KMS-11 (cell line): ENCODE results near the gene ALOXE3.

Experiments
- H2AFZ ChIP-seq: fragments of 200-600 bp; sonication (generic); 2 replicates; pipeline ENCODE4 v1.6.1; 2016; ENCODE audit warnings: antibody characterized with exemption, mixed run types, low read depth
- H3K27ac ChIP-seq: fragments of 200-600 bp; sonication (generic); 2 replicates; pipeline ENCODE4 v1.6.1; 2016; ENCODE audit warnings: mild to moderate bottlenecking, mixed run types
- H3K27me3 ChIP-seq: fragments of 200-600 bp; sonication (generic); 2 replicates; pipeline ENCODE4 v1.6.1; 2017; ENCODE audit warnings: mild to moderate bottlenecking, low read depth, mixed run types, moderate library complexity; ENCODE audit not compliant: insufficient read depth
- H3K36me3 ChIP-seq: fragments of 200-600 bp; sonication (generic); 2 replicates; pipeline ENCODE4 v1.6.1; 2017; ENCODE audit warnings: mild to moderate bottlenecking, mixed run types; ENCODE audit not compliant: insufficient read depth
- H3K4me1 ChIP-seq: fragments of 200-600 bp; sonication (generic); 2 replicates; pipeline ENCODE4 v1.6.1; 2016; ENCODE audit warnings: mild to moderate bottlenecking, low read depth, mixed run types; ENCODE audit not compliant: poor library complexity, severe bottlenecking
- H3K4me2 ChIP-seq: fragments of 200-600 bp; sonication (generic); 2 replicates; pipeline ENCODE4 v1.7.0; 2016; ENCODE audit warnings: mild to moderate bottlenecking, mixed run types
- H3K4me3 ChIP-seq: fragments of 200-600 bp; sonication (generic); IDR thresholded peaks from 2 replicates; pipeline ENCODE4 v1.6.1; 2017; ENCODE audit warnings: low read depth, low read length, mixed read lengths; ENCODE audit not compliant: insufficient read depth
- H3K79me2 ChIP-seq: fragments of 200-600 bp; sonication (generic); 2 replicates; pipeline ENCODE4 v1.6.1; 2016; ENCODE audit warnings: low read depth, mixed run types; ENCODE audit not compliant: insufficient read depth
- H3K9ac ChIP-seq: fragments of 200-600 bp; sonication (generic); 2 replicates; pipeline ENCODE4 v1.6.1; 2016; ENCODE audit warnings: mild to moderate bottlenecking, mixed run types
- H4K20me1 ChIP-seq: fragments of 200-600 bp; sonication (generic); 2 replicates; pipeline ENCODE4 v1.6.1; 2016; ENCODE audit warnings: mild to moderate bottlenecking, mixed run types; ENCODE audit not compliant: insufficient read depth
- TF ChIP-seq, protein P1 (sequence below): fragments of 200-600 bp; sonication (generic); conservative IDR thresholded peaks from 2 replicates; pipeline ENCODE4 v1.6.1; 2017; ENCODE audit warnings: low read depth, mild to moderate bottlenecking, antibody characterized with exemption, low read length, moderate library complexity, mixed read lengths

ALOXE3 gene

DNA sequence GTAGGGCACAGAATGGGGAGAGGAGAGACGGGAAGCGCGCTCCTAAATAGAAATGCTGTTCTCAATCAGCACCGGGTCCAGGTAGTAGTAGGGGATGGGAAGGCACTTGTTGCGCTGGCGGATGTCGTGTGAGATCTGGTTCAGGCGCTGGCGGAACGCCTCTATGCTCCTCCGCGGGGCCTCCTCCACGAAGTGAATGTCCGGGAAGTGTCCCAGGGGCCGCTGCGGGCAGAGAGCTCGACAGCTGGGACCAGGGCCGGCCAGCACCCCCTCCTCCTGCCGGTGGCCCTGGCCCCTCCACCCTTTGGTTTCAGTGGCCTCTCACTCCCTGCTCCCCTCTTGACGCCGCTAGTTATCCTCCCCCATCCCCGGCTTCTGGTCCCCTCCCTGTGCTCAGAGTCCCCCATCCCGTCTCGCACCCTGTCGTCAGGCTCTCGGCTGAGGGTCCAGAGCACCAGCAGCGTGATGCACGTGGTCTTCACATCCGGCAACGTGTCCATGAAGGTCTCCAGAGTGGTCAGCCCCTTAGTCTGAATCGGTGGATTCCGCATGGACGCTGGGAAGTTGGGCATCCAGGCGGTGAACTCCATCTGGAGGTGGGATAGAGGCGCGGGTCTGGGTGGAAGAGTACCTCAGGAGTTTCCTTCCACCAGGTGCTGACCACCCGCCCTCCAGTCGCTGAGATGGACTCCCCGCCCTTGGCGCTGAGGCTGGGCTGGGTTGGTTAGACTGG lies 45.4 kb downstream of the ALOXE3 start:
- Histone ChIP-seq H3K36me3 (no peaks in the 10 kb centered on the region), H4K20me1 (no peaks in the 10 kb centered on the region), H3K79me2 (no peaks in the 10 kb centered on the region), H3K4me2 (no peak overlapping the region), H3K27ac (no peak overlapping the region), H2AFZ (no peak overlapping the region), H3K27me3 (no peaks in the 10 kb centered on the region), H3K4me3 (no peak overlapping the region), H3K9ac (no peak overlapping the region), H3K4me1 (no peaks in the 10 kb centered on the region)
- TF ChIP-seq, protein P1, sequence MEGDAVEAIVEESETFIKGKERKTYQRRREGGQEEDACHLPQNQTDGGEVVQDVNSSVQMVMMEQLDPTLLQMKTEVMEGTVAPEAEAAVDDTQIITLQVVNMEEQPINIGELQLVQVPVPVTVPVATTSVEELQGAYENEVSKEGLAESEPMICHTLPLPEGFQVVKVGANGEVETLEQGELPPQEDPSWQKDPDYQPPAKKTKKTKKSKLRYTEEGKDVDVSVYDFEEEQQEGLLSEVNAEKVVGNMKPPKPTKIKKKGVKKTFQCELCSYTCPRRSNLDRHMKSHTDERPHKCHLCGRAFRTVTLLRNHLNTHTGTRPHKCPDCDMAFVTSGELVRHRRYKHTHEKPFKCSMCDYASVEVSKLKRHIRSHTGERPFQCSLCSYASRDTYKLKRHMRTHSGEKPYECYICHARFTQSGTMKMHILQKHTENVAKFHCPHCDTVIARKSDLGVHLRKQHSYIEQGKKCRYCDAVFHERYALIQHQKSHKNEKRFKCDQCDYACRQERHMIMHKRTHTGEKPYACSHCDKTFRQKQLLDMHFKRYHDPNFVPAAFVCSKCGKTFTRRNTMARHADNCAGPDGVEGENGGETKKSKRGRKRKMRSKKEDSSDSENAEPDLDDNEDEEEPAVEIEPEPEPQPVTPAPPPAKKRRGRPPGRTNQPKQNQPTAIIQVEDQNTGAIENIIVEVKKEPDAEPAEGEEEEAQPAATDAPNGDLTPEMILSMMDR = no peak

DNA sequence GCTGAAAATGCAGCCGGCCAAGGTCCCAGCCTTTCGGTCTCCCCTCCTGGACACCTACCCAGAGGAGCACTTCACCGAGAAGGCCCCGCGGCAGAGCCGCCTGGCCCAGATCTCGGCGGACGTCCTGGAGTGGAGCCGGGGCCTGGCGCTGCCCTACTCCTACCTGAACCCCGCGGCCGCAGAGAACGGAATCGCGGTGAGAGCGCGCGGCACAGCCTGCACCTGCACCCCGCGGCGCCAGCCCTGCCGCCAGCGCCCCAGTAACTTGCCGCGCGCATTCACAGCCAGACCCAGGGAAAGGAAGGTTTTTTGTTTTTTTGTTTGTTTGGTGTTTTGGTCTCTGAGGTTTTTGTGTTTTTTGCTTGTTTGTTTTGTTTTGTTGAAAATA lies 46.0 kb downstream of the ALOXE3 start:
- no peaks in the 10 kb centered on the region for H3K36me3 ChIP-seq
- H2AFZ ChIP-seq = no peak overlapping the region
- H4K20me1 ChIP-seq = no peaks in the 10 kb centered on the region

DNA sequence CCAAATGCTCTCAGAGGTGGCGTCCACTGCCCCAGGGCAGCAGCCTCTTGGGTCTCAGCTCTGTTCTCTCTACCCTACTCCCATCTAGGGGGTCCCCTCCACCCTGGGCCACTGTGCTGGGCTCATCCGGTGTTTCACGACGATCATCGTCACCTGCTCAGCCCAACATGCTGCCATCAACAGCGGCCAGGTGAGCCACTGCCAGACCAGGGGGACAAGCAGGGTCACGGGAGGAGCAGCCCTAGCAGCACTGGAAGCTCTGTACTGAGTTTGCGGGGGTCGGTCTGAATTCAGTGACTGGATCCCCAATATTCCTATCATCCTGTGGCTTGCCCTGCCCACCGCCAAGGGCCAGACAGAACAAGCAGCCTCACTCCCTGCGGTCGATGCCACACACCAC lies 46.8 kb downstream of the ALOXE3 start:
- H3K36me3 ChIP-seq = no peaks in the 10 kb centered on the region
- H3K4me3 ChIP-seq = no peak overlapping the region
- H3K27ac ChIP-seq = no peak overlapping the region
- no peak overlapping the region for H3K9ac ChIP-seq
- no peak overlapping the region for H3K4me2 ChIP-seq
- no peaks in the 10 kb centered on the region for H3K27me3 ChIP-seq
- H3K79me2 ChIP-seq = no peaks in the 10 kb centered on the region
- TF ChIP-seq, protein P1 = no peak
- no peak overlapping the region for H2AFZ ChIP-seq
- H4K20me1 ChIP-seq = no peaks in the 10 kb centered on the region
- H3K4me1 ChIP-seq = no peaks in the 10 kb centered on the region

More for the DNA sequence above, 46.0 kb downstream of the ALOXE3 start:
- H3K79me2 ChIP-seq = no peaks in the 10 kb centered on the region
- H3K27me3 ChIP-seq = no peaks in the 10 kb centered on the region
- H3K9ac ChIP-seq = no peak overlapping the region
- no peak overlapping the region for H3K4me3 ChIP-seq
- H3K27ac ChIP-seq = no peak overlapping the region
- H3K4me1 ChIP-seq = no peaks in the 10 kb centered on the region
- H3K4me2 ChIP-seq = no peak overlapping the region
- TF ChIP-seq, protein P1 = no peak

DNA sequence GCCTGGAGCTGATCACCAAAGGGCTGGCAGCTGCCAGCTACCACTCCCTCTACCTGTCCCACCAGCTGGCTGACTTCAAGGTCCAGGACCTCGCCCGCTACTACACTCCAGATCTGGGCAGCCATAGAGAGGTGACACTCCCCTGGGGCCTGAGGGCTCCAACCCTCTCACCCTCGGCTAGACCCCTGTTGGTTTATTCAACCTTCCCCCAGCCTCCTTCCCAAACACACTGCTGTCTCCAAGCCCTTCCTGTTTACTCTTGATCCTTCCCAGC lies 48.8 kb downstream of the ALOXE3 start:
- no peak overlapping the region for H2AFZ ChIP-seq
- H3K27me3 ChIP-seq = no peaks in the 10 kb centered on the region
- H3K79me2 ChIP-seq = no peaks in the 10 kb centered on the region
- no peak overlapping the region for H3K9ac ChIP-seq
- TF ChIP-seq, protein P1 = no peak
- H3K27ac ChIP-seq = no peak overlapping the region
- H3K4me3 ChIP-seq = no peak overlapping the region
- H3K4me2 ChIP-seq = no peak overlapping the region
- no peaks in the 10 kb centered on the region for H3K36me3 ChIP-seq
- no peaks in the 10 kb centered on the region for H4K20me1 ChIP-seq
- H3K4me1 ChIP-seq = no peaks in the 10 kb centered on the region
